Skeletal muscle satellite cell (primary cell): ENCODE data around the gene BIN2.
"Not testable (repeated sequence)": the region's sequence is repeated elsewhere in the genome, so short reads cannot be mapped to it uniquely, and the experiment has no call there.

Source experiments
- H3K27me3 ChIP-seq: 2 replicates; pipeline ENCODE4 v1.7.0; 2013; ENCODE audit warnings: low read length; ENCODE audit not compliant: control insufficient read depth, insufficient read depth
- H3K36me3 ChIP-seq: 2 replicates; pipeline ENCODE4 v1.7.0; 2013; ENCODE audit warnings: mild to moderate bottlenecking, control low read depth, low read length; ENCODE audit not compliant: insufficient read depth
- H3K4me1 ChIP-seq: 2 replicates; pipeline ENCODE4 v1.7.0; 2013; ENCODE audit warnings: low read length; ENCODE audit not compliant: control insufficient read depth, insufficient read depth
- H3K4me2 ChIP-seq: 2 replicates; pipeline ENCODE4 v1.7.0; 2013; ENCODE audit warnings: mild to moderate bottlenecking, low read length
- H3K4me3 ChIP-seq: 2 replicates; pipeline ENCODE4 v1.7.0; 2013; ENCODE audit warnings: low read length
- H3K9ac ChIP-seq: 2 replicates; pipeline ENCODE4 v1.7.0; 2013; ENCODE audit warnings: mild to moderate bottlenecking, low read depth, low read length, moderate library complexity
- H3K9me3 ChIP-seq: replicated peaks from 2 replicates; pipeline ENCODE4 v1.7.0; 2013; ENCODE audit warnings: mild to moderate bottlenecking, control low read depth, low read length

The BIN2 gene

DNA sequence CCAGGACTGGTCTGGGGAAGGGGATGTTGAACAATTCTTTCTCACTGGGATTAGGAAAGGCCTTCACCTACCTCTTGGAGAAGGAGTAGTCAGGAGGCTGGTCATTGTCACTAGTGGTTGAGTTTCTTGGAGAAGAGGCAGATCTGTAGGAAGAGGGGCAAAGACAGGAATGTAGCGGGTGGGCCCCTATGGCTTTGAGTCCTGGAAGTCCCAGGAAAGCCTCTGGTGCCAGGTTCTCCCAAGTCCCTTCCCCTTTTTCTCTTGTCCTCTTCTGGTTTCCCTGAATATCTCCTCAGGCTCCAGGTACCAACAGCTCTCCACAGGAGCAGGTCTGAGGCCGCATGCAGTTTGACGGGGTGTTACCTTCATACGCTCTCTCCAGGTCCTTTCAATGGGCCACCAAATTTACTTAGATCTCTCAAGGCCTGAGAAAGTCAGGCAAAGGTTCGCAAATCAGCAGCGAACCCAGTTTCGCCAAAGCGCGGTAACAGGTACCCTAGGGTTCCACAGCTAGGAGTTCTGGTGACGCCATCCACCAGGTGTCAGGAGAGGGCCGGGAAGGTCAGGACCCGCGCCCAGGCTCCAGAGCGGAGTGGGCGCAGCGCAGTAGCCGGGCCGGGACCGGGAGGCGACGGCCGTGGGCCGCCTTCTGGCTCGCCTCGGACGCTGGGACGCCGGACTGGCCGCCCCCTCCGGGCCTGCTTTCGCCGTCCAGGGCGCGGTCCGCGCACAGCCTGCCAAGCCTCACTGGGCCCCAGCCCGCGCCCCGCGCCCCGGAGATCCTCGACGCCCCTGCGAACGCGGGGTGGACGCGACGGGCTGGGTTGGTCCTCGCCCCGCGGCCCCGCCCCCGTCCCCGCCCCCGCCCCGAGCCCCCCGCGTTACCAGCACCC lies 54.6 kb downstream of the BIN2 start:
- Histone ChIP-seq H3K9me3 (no peaks in the 10 kb centered on the region), H3K27me3 (no peaks in the 10 kb centered on the region), H3K4me2 (peak overlapping the region; percentile 93), H3K36me3 (peaks cover 11% of the 10 kb centered on the region), H3K4me3 (peak overlapping the region; percentile 75), H3K9ac (peak overlapping the region; percentile 85), H3K4me1 (peaks cover 36% of the 10 kb centered on the region)

DNA sequence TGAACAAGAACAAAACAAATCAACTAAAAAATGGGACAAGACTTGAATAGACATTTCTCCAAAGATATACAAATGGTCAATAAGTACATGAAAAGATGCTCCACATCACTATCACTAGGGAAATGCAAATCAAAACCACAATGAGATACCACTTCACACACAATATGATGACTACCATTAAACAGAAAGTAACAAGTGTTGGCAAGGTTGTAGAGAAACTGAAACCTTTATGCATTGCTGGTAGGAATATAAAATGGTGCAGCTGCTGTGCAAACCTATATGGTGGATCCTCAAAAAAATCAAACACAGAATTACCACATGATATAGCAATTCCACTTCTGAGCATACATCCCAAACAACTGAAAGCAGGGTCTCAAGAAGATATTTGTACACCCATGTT lies 59.0 kb downstream of the BIN2 start:
- Histone ChIP-seq H3K9me3 (no peaks in the 10 kb centered on the region), H3K9ac (no peak overlapping the region), H3K4me3 (no peak overlapping the region), H3K4me2 (no peak overlapping the region), H3K4me1 (peaks cover 31% of the 10 kb centered on the region), H3K27me3 (no peaks in the 10 kb centered on the region), H3K36me3 (peaks cover 14% of the 10 kb centered on the region)

DNA sequence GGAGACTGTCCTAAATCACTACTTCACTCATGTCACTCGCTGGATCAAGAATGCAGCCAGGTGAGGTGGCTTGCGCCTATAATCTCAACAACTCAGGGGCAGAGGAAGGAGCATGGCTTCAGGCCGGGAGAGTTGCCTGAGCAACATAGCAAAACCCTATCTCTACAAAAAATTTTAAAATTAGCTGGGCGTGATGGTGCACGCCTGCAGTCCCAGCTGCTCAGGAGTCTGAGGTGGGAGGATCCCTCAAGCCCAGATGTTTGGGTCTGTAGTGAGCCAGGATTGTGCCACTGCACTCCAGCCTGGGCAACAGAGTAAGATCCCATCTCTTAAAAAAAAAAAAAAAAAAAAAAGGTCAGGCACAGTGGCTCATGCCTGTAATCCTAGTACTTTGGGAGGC lies 59.7 kb downstream of the BIN2 start:
- Histone ChIP-seq H3K36me3 (peaks cover 14% of the 10 kb centered on the region), H3K4me1 (peaks cover 27% of the 10 kb centered on the region), H3K9ac (no peak overlapping the region), H3K4me2 (no peak overlapping the region), H3K27me3 (no peaks in the 10 kb centered on the region), H3K9me3 (no peaks in the 10 kb centered on the region), H3K4me3 (no peak overlapping the region)

- Histone ChIP-seq H3K36me3 (peaks cover 14% of the 10 kb centered on the region), H3K4me3 (no peak overlapping the region), H3K4me1 (peaks cover 19% of the 10 kb centered on the region), H3K9ac (no peak overlapping the region), H3K9me3 (no peaks in the 10 kb centered on the region), H3K27me3 (no peaks in the 10 kb centered on the region), H3K4me2 (no peak overlapping the region)
Measured at GRCh38 chr12:51263341-51263740, 60.6 kb downstream of the BIN2 start.

DNA sequence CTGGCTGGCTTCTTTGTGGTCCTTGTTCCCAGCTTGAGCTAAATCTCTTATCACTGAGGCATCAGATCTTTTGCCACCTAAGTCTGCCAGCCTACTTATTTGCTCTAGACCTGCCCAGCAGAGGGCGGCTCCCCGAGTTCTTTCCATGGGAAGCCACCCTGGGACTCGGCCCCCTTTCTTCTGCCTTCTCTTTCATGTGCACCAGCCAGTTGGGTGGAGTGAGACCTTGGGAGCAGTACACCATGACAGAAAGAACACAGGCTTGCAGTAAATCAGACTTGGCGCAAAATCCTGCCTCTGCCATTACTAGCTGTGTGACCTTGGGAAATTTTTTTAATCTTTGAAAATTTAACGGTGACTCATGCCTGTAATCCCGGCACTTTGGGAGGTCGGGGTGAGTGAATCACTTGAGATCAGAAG lies 61.2 kb downstream of the BIN2 start:
- Histone ChIP-seq H3K4me3 (no peak overlapping the region), H3K9ac (no peak overlapping the region), H3K4me1 (peaks cover 13% of the 10 kb centered on the region), H3K36me3 (peaks cover 9% of the 10 kb centered on the region), H3K4me2 (no peak overlapping the region), H3K9me3 (no peaks in the 10 kb centered on the region), H3K27me3 (no peaks in the 10 kb centered on the region)

- H3K27me3 ChIP-seq, H3K36me3 ChIP-seq, H3K9ac ChIP-seq, H3K4me3 ChIP-seq, H3K4me2 ChIP-seq, H3K4me1 ChIP-seq, H3K9me3 ChIP-seq: not testable (repeated sequence)
Measured at GRCh38 chr12:51259600-51259999, 64.4 kb downstream of the BIN2 start.

GRCh38 chr12:51254536-51254935 lies 69.4 kb downstream of the BIN2 start:
- H3K27me3 ChIP-seq = no peaks in the 10 kb centered on the region
- no peaks in the 10 kb centered on the region for H3K9me3 ChIP-seq
- H3K36me3 ChIP-seq = peaks cover 15% of the 10 kb centered on the region
- H3K9ac ChIP-seq = no peak overlapping the region
- H3K4me1 ChIP-seq = no peaks in the 10 kb centered on the region
- no peak overlapping the region for H3K4me2 ChIP-seq
- H3K4me3 ChIP-seq = no peak overlapping the region

DNA sequence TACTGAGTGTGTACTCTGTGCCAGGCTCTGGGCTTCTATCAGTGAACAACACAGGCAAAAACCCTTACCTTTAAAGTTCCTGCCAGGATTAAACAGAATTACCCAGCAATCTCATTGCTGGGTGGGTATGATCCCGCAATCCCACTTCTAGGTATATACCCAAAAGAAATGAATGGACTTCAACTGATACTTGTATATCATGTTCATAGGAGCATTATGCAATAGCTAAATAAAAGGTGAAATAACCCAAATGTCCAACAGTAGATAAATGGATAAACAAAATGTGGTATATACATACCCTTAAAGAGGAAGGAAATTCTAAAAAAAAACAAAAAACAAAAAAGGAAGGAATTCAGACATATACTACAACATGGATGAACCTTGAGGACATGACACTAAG lies 70.7 kb downstream of the BIN2 start:
- Histone ChIP-seq H3K36me3 (peaks cover 15% of the 10 kb centered on the region), H3K9me3 (no peaks in the 10 kb centered on the region), H3K4me3 (no peak overlapping the region)

DNA sequence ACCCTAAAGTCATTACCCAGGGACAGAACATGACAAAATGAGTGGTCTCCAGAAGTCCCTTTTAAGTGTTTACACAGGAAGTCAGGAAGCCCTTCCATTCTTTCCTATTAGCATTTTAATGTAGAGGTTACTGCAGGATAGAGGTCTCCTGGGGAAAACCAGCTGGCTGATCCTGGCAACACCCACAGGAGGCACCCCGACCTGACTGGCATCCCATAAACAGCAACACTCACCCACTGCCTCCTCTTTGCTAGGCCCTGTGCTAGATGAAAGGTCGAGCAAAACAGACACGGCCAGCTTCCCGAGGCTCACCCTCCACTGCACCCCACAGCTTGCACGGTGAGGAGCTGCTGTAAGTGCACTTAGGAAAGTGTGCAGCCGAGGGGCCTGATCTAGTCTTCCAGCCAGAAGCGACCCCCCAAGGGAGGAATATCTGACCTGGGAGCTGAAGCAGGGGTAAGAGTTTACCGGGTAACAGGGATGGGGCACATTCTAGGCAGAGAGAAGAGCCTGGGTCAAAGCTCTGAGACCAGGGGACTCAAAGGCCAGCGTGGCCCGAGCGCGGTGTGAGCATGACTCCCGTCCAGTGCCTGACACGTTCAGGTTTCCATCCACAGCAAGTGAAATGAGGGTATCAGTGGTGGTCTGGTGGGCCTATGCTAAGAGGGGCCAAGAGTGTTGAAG lies 76.3 kb downstream of the BIN2 start:
- H3K9me3 ChIP-seq = no peaks in the 10 kb centered on the region
- peaks cover 53% of the 10 kb centered on the region for H3K36me3 ChIP-seq
- no peak overlapping the region for H3K4me2 ChIP-seq
- H3K4me1 ChIP-seq = peaks cover 14% of the 10 kb centered on the region
- H3K27me3 ChIP-seq = no peaks in the 10 kb centered on the region
- H3K9ac ChIP-seq = no peak overlapping the region
- no peak overlapping the region for H3K4me3 ChIP-seq

More for the DNA sequence above, 70.7 kb downstream of the BIN2 start:
- H3K4me1 ChIP-seq = no peaks in the 10 kb centered on the region
- H3K9ac ChIP-seq = no peak overlapping the region
- H3K4me2 ChIP-seq = no peak overlapping the region
- no peaks in the 10 kb centered on the region for H3K27me3 ChIP-seq

- Histone ChIP-seq H3K9ac (no peak overlapping the region), H3K36me3 (peaks cover 63% of the 10 kb centered on the region)
Measured at GRCh38 chr12:51246254-51246853, 77.6 kb downstream of the BIN2 start.

DNA sequence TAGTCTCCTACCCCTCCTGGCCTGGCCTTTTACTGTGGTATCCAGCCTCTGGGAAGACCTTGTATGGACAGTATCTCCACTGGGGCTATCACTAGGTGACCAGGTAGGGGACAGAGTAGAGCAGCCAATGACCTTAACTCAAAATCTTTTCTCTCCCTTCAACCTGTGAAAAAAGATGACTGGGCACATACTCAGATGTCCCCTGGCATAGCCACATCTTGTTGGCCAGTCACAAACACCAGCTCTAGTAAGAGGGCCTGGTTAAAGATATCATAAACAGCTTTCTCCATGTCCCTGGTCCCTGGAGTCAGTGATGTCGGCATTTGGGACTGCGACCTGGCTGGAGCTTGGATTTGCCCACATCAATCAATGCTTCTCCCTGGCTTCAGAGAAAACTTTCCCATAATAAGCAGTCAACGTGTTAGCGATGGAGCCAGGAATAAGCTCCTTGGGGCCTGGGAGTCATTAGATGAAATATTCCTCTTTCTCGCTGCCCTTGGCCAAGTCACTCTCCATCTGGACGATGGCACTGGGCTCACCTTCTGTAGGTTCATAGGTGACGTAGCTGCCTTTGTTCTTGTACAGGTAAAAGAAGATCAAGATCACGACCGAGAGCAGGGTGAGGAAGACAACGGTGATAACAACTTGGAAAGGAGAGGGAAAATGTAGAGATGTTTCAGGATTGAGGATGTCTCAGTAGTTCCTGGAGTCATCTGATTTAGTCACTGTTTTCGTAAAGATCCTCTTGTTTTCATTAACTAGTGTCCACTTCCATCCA lies 78.3 kb downstream of the BIN2 start:
- Histone ChIP-seq H3K4me2 (no peak overlapping the region), H3K4me1 (peaks cover 23% of the 10 kb centered on the region), H3K9ac (no peak overlapping the region), H3K9me3 (no peaks in the 10 kb centered on the region), H3K27me3 (no peaks in the 10 kb centered on the region), H3K4me3 (no peak overlapping the region), H3K36me3 (peaks cover 66% of the 10 kb centered on the region)

More at GRCh38 chr12:51246254-51246853, 77.6 kb downstream of the BIN2 start:
- Histone ChIP-seq H3K9me3 (no peaks in the 10 kb centered on the region), H3K4me3 (no peak overlapping the region), H3K27me3 (no peaks in the 10 kb centered on the region), H3K4me2 (no peak overlapping the region), H3K4me1 (peaks cover 16% of the 10 kb centered on the region)
